NOMO-1 treated with dmso at 0.1 percent for 144 hours (cell line): ENCODE data around the gene NAA80.

Experiments used
- DNase-seq: peaks from one replicate; lab custom pipeline; 2025; ENCODE audit not compliant: unreplicated experiment; lab: John Stamatoyannopoulos, UW

Gene NAA80

DNA sequence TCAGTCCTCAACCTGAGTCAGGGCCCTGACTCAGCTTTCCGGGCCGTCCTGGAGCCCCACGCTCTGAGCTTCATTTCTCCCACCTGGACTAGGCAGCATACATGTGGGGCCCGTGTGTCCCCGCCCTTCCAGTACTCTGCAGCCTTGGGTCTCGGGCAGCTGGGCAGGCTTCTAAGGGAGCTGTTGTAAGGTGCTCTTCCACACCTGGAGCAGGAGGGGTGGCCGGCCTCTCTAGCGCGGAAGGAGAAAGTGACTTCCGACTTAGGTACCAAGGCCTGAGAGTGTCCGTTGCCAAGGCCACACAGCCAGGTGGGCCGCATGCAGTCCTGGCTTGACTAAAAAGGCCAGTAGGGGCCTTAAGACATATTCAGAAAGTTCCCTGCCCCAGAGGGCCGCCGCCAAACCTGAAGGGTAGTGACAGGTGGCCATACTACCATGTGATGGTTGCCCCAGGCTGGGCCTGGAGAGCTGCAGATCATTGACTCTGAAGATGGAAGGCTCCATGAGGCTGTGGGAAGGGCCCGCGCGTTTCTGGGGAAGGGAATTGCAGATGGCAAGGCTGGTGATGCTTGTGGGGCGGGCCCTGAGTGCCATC is 39.7 kb downstream of the NAA80 start:
- no peak for DNase-seq

DNA sequence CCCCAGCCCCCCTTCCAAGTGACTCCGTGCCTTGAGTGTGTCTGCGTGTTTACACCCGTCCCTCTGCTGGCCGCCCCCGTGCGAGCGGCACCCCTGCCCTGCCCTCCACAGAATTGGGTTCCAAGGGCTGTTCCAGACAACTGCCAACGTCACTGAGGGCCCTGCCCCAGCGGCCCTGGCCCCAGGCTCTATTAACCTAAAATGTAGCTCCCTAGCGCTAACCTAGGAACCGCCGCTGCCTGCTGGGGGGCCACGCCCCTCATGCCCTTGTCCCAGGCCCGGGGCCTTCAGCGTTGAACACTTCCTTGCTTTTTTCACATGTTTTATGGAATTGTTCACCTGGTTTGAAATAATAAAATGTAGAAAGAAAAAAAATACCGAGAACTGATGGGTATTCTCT is 40.2 kb downstream of the NAA80 start:
- no peak for DNase-seq

DNA sequence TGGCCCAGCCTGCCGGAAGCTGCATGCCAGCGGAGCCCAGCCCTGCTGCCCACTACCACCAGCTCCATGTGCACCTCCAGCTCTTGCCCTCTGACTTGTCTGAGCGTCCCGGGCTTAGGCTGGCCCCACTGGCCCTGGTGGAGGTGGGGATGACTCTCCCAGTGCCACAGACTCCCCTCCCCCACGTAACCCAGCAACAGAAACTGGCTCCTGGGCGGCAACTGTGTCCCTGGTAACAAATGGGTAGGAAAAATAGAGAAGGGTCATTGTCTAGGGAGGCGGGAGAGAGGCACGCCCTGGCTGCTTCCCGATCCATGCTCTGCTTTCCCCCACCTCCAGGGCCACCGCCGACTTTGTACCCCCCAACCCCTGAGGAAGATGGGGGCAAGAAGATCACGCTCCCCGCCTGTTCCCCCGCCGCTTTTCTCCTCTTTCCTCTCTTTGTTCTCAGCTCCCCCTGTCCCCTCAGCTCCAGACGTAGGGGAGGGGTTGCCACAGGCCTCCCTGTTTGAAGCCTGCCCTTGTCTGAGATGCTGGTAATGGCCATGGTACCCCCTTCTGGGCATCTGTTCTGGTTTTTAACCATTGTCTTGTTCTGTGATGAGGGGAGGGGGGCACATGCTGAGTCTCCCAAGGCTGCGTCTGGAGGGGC is 41.0 kb downstream of the NAA80 start:
- DNase-seq = no peak

DNA sequence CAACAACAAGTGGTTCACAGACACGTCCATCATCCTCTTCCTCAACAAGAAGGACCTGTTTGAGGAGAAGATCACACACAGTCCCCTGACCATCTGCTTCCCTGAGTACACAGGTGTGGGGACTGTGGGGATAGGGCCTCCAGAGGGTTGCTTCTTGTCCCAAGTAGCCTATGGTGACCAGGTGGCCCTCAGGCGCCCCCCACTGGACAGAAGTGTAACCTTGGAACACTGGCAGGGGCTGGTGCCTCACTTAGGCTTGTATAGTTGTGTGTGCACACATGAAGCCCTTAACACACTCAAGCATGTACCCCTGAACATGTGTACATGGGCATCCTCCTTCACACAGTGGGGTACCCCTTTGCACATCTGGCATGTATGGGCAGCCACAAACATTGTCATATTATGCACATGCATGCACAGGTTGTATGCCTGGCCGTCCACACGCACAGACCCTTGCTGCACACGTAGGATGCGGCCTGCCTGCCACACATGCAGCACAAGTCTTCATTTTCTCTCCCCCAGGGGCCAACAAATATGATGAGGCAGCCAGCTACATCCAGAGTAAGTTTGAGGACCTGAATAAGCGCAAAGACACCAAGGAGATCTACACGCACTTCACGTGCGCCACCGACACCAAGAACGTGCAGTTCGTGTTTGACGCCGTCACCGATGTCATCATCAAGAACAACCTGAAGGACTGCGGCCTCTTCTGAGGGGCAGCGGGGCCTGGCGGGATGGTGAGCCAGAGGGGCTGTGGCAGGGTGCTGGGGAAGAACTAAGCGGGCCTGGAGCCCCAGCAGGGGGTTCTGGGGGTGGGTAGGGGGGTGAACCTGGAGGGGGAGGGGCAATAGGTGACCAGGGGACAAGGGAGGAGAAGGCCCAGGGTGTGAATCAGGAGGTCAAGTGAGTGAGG is 42.0 kb downstream of the NAA80 start:
- DNase-seq = no peak

GRCh38 chr3:50255251-50255615 is 44.0 kb downstream of the NAA80 start:
- no peak for DNase-seq

- DNase-seq = no peak
These were observed 44.5 kb downstream of the NAA80 start for GRCh38 chr3:50254577-50255250.

DNA sequence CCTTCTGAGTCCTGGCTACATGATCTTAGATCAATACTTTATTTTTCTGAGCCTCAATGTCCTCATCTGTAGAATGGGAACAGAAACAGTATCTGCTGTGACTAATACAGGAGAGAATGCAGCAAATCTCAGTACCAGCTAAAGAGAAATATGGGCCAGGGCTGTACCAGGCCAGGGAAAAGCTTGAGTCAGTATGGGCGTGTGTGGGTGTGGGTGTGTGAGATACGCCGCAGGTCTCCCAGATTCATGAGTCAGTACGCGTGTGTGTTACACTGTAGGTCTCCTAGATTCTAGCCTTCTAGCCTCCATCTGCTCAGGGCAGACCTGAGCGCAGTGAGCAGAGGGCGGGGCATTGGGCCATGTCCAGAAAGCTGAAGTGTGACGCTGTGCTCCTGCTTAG is 48.0 kb downstream of the NAA80 start:
- no peak for DNase-seq

DNA sequence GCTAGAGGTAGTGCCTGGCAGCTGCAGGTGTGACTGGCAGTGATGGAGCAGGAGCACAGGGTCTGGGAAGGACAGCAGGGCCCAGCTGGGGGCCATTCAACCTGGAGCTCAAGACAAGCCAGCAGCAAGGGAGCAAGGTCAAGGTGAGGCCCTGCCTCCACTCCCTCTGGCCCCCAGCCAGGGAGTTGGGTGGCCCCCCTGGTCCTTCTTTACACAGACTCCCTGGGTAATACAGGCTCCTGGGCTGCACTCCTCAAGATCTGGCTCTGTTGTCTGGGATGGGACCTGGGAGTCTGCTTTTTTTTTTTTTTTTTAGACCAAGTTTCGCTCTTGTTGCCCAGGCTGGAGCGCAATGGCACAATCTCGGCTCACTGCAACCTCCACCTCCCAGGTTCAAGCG is 48.7 kb downstream of the NAA80 start:
- DNase-seq = no peak

- no peak for DNase-seq
These were observed 49.7 kb downstream of the NAA80 start for GRCh38 chr3:50249457-50249856.

GRCh38 chr3:50248387-50248786 is 50.8 kb downstream of the NAA80 start:
- DNase-seq = no peak

DNA sequence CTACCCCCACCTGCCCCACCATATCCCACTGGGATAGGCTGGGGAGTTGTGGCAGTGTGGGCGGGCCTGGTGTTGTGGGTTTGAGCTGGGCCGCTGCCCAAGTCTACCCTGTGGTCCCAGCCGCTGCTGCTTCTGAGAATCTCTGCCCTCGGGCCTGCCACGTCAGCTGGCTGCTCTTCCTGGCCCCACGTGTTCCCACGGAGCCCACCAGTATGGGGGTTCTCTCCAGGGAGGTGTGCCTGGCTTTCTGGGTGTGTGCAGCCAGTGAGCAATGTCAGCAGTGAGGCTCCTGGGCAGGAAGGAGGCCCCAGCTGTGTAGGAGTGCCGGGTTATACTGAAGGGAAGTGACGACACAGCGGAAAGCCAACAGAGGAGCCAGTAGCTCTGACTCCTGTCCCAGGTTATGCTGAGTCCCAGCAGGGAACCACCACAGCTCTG is 52.7 kb downstream of the NAA80 start:
- no peak for DNase-seq
